CD4-positive, alpha-beta memory T cell (primary cell): ENCODE measurements around the gene CACNA1C. TPM values are rescaled to one million over a fixed set of nuclear protein-coding genes. Genes with fewer than 3 reads are reported as not detected.

Experiments
- CTCF ChIA-PET: fragments of 350-600 bp; sonication (Branson Sonifier 250); formaldehyde crosslinking; loops from one replicate; lab custom pipeline; 2021; ENCODE audit warnings: inconsistent platforms; ENCODE audit not compliant: partially characterized antibody; lab: Charles Lee
- POLR2A ChIA-PET: fragments of 350-600 bp; sonication (Branson Sonifier 250); formaldehyde crosslinking; loops from one replicate; lab custom pipeline; 2021; ENCODE audit not compliant: partially characterized antibody; lab: Charles Lee
- DNase-seq, 5 donors: peaks; one replicate each; pipeline versions ENCODE4 v3.0.0 to v3.0.0-alpha.2; 2020 to 2022; ENCODE audit warnings: mixed read lengths in 1 of 5
- H3K27ac ChIP-seq: one replicate; pipeline ENCODE4 v1.7.0; 2013; ENCODE audit warnings: low read depth, low read length
- H3K27me3 ChIP-seq: 2 replicates; pipeline ENCODE4 v1.7.0; 2013; ENCODE audit warnings: mild to moderate bottlenecking, low read length, moderate library complexity; ENCODE audit not compliant: insufficient read depth
- H3K36me3 ChIP-seq: 2 replicates; pipeline ENCODE4 v1.7.0; 2013; ENCODE audit warnings: mild to moderate bottlenecking, low read length, moderate library complexity; ENCODE audit not compliant: insufficient read depth
- H3K4me1 ChIP-seq: 2 replicates; pipeline ENCODE4 v1.7.0; 2013; ENCODE audit warnings: mild to moderate bottlenecking, low read length, moderate library complexity; ENCODE audit not compliant: insufficient read depth
- H3K4me3 ChIP-seq, 2 donors: one replicate each; pipeline ENCODE4 v1.7.0; 2013; ENCODE audit warnings: low read length in 2 of 2, mild to moderate bottlenecking in 1 of 2
- H3K9me3 ChIP-seq, 2 donors: one replicate each; pipeline ENCODE4 v1.7.0; 2013; ENCODE audit warnings: low read length in 2 of 2, control low read depth in 1 of 2; ENCODE audit not compliant: control insufficient read depth in 1 of 2
- H3K27ac Mint-ChIP-seq, 7 donors: one replicate each; pipeline ENCODE4 v1.8.0; 2020 to 2021; ENCODE audit warnings: mixed read lengths in 7 of 7, mild to moderate bottlenecking in 6 of 7, inconsistent platforms in 3 of 7, moderate library complexity in 3 of 7
- H3K27me3 Mint-ChIP-seq, 2 donors: one replicate each; pipeline ENCODE4 v1.8.0; 2020 to 2021; ENCODE audit warnings: mixed read lengths in 2 of 2
- H3K36me3 Mint-ChIP-seq, 2 donors: one replicate each; pipeline ENCODE4 v1.8.0; 2020 to 2021; ENCODE audit warnings: mixed read lengths in 2 of 2, inconsistent platforms in 1 of 2, mild to moderate bottlenecking in 1 of 2
- H3K4me1 Mint-ChIP-seq, 4 donors: one replicate each; pipeline ENCODE4 v1.8.0; 2020 to 2021; ENCODE audit warnings: mixed read lengths in 4 of 4, mild to moderate bottlenecking in 1 of 4
- H3K4me3 Mint-ChIP-seq, 8 donors: one replicate each; pipeline ENCODE4 v1.8.0; 2020 to 2021; ENCODE audit warnings: mixed read lengths in 8 of 8, mild to moderate bottlenecking in 7 of 8, moderate library complexity in 6 of 8, inconsistent platforms in 3 of 8
- H3K9me3 Mint-ChIP-seq, 8 donors: one replicate each; pipeline ENCODE4 v1.8.0; 2020 to 2021; ENCODE audit warnings: mixed read lengths in 8 of 8, mild to moderate bottlenecking in 5 of 8, inconsistent platforms in 3 of 8, moderate library complexity in 1 of 8
- intact Hi-C: fragments of 100-400 bp; cut with micrococcal nuclease; formaldehyde crosslinking; loops from one replicate; pipeline ENCODE4 v1.15.1; 2023
- polyA plus RNA-seq, 2 donors: library from polyadenylated mRNA; unstranded; fragments of 300-500 nt; fragmentation: Illumina TruSeq; gene quantifications; one replicate each; pipeline ENCODE4 v1.2.3, GENCODE V29; 2021
- total RNA-seq, 2 experiments: library from RNA; stranded (reverse); gene quantifications; one replicate each; pipeline ENCODE4 v1.2.3, GENCODE V29; 2021

The CACNA1C gene
- total and polyA plus RNA-seq, 4 experiments from 2014 or later: 0.05 to 0.21 (median 0.07) TPM

DNA sequence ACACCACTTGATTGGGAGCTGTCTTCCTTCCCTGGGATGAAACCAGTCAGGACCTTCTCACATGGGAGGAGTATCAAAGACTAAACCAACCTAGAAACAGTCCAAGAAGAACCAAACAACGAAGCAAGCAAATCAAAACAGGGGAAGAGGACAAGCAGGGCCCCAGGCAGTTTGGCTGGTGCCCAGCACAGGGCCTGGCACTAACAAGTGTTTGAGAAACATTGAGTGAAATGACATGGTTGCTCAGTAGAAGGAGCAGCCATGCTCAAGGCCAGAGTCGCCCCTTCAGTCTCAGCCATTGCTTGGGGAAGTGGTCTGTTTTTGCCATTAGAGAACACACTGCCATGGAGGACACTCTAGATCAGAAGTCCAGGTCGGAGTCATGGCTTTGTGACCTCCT, 323.1 kb downstream of the CACNA1C start:
- H3K36me3 Mint-ChIP-seq: no peaks in the 10 kb centered on the region
- H3K27me3 Mint-ChIP-seq: peaks cover 2 to 8% of the 10 kb centered on the region in 2 donors
- H3K4me3 ChIP-seq: no peak overlapping the region
- no peaks in the 10 kb centered on the region for H3K36me3 ChIP-seq
- H3K9me3 ChIP-seq: no peaks in the 10 kb centered on the region
- no peak overlapping the region for H3K4me3 Mint-ChIP-seq
- DNase-seq: no peak
- H3K27ac Mint-ChIP-seq: no peak overlapping the region
- H3K9me3 Mint-ChIP-seq: peaks cover 0 to 2% (median 0%) of the 10 kb centered on the region in 8 donors
- H3K4me1 ChIP-seq: no peaks in the 10 kb centered on the region
- peaks cover 2 to 8% (median 4%) of the 10 kb centered on the region in 4 donors for H3K4me1 Mint-ChIP-seq
- H3K27ac ChIP-seq: no peak overlapping the region
- ChIA-PET CTCF (no interaction called here), POLR2A (no interaction called here)
- no peaks in the 10 kb centered on the region for H3K27me3 ChIP-seq
- intact Hi-C loops: no loop called here

DNA sequence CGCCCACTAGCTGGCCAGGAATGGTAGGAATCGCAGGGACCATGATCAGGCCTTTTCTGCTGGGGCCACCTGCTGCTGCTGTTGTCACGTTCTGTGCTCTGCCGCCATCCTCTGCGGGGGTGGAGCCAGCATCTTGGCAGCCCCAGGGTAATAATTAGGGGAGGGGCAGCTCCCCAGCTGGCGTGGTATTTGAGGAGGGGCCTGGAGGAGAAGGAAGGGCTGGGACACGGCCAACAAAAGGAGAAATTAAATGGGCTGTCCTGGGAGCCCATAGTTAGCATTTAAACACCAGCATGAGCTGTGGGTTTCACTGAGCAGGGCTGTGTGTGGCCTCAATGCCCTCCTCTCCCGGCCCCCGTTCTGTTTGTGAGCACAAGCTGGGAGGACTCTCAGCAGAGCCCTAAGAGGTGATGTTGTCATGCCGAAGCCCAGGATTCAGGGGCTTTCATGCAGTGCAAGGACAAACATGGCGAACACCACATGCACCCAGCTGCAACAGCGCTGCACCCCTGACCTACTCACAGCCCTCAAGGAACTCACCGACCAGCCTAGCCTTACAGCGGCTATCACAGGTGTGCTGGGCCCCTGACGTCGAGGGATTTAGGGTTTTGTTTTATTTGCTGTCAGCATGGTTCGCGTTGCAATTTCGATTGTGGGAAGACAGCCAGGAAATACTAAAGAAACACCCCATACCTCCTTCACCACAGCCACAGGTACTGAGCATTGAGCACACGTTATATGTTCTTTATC, 324.3 kb downstream of the CACNA1C start:
- Histone ChIP-seq H3K36me3 (no peaks in the 10 kb centered on the region), H3K4me1 (no peaks in the 10 kb centered on the region), H3K27ac (no peak overlapping the region), H3K9me3 (no peaks in the 10 kb centered on the region), H3K4me3 (no peak overlapping the region), H3K27me3 (no peaks in the 10 kb centered on the region)
- POLR2A ChIA-PET: no interaction called here
- Mint-ChIP-seq H3K4me3 (no peak overlapping the region), H3K27ac (no peak overlapping the region), H3K9me3 (peaks cover 0 to 2% (median 0%) of the 10 kb centered on the region in 8 donors), H3K27me3 (peaks cover 2 to 6% of the 10 kb centered on the region in 2 donors), H3K36me3 (no peaks in the 10 kb centered on the region), H3K4me1 (peaks cover 2 to 8% (median 4%) of the 10 kb centered on the region in 4 donors)
- CTCF ChIA-PET: no interaction called here
- DNase-seq: no peak
- intact Hi-C loops: no loop called here

- no peak overlapping the region for H3K27ac ChIP-seq
- CTCF ChIA-PET: no interaction called here
Measured at GRCh38 chr12:2378835-2379330, 326.1 kb downstream of the CACNA1C start.

DNA sequence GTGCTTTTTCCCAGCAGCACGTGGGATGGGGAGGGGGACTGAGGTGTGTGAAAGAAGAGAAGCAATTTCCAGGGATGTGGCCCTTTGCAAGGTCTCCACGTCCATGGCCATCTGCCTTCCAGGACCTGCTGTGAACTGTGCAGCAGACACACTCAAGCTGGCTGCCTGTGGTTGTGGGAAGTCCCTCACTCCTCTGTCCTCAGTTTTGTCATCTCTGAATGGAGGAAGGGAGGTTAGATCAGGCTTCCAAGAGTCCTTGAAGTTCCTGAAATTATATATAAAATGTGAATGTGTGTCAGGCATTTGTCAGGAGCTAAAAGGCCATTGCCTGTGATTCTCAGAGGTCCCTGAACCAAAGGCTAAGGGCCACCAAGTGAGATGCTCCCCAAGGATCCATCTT, 328.2 kb downstream of the CACNA1C start:
- Mint-ChIP-seq H3K27me3 (peaks cover 1 to 2% of the 10 kb centered on the region in 2 donors), H3K27ac (no peak overlapping the region), H3K4me3 (no peak overlapping the region), H3K36me3 (no peaks in the 10 kb centered on the region), H3K4me1 (peaks cover 2 to 8% (median 4%) of the 10 kb centered on the region in 4 donors), H3K9me3 (peaks cover 0 to 2% (median 0%) of the 10 kb centered on the region in 8 donors)
- DNase-seq: no peak
- intact Hi-C loops: no loop called here
- Histone ChIP-seq H3K9me3 (no peaks in the 10 kb centered on the region), H3K27me3 (no peaks in the 10 kb centered on the region), H3K27ac (no peak overlapping the region), H3K4me3 (no peak overlapping the region), H3K4me1 (no peaks in the 10 kb centered on the region), H3K36me3 (no peaks in the 10 kb centered on the region)
- POLR2A ChIA-PET: no interaction called here
- CTCF ChIA-PET: interaction anchor here (0.7 kb wide), 1 partner anchor 14 kb away, joined by 3 read pairs; no protein-coding TSS in a partner anchor

More at GRCh38 chr12:2378835-2379330, 326.1 kb downstream of the CACNA1C start:
- intact Hi-C loops: no loop called here
- POLR2A ChIA-PET: no interaction called here
- Histone ChIP-seq H3K9me3 (no peaks in the 10 kb centered on the region), H3K4me1 (no peaks in the 10 kb centered on the region), H3K36me3 (no peaks in the 10 kb centered on the region), H3K27me3 (no peaks in the 10 kb centered on the region), H3K4me3 (no peak overlapping the region)
- Mint-ChIP-seq H3K27ac (peak overlapping the region in 1 of 7 donors; percentile 31), H3K36me3 (no peaks in the 10 kb centered on the region), H3K27me3 (peaks cover 2 to 6% of the 10 kb centered on the region in 2 donors), H3K4me1 (peaks cover 2 to 8% (median 4%) of the 10 kb centered on the region in 4 donors), H3K4me3 (peak overlapping the region in 1 of 8 donors; percentile 20), H3K9me3 (peaks cover 0 to 2% (median 0%) of the 10 kb centered on the region in 8 donors)
- DNase-seq: no peak

- Mint-ChIP-seq H3K4me1 (peaks cover 2 to 8% (median 4%) of the 10 kb centered on the region in 4 donors), H3K4me3 (no peak overlapping the region), H3K36me3 (no peaks in the 10 kb centered on the region), H3K27ac (no peak overlapping the region), H3K27me3 (peaks cover 1 to 2% of the 10 kb centered on the region in 2 donors), H3K9me3 (peaks cover 0 to 2% (median 0%) of the 10 kb centered on the region in 8 donors)
- Histone ChIP-seq H3K27ac (no peak overlapping the region), H3K9me3 (no peaks in the 10 kb centered on the region), H3K4me1 (no peaks in the 10 kb centered on the region), H3K4me3 (no peak overlapping the region), H3K27me3 (no peaks in the 10 kb centered on the region), H3K36me3 (no peaks in the 10 kb centered on the region)
- intact Hi-C loops: no loop called here
- ChIA-PET CTCF (no interaction called here), POLR2A (no interaction called here)
- no peak for DNase-seq
Measured at GRCh38 chr12:2382370-2383155, 329.8 kb downstream of the CACNA1C start.

- intact Hi-C loops: no loop called here
Measured at GRCh38 chr12:2383325-2384028, 330.7 kb downstream of the CACNA1C start.

More at GRCh38 chr12:2383325-2384028, 330.7 kb downstream of the CACNA1C start:
- no peaks in the 10 kb centered on the region for H3K36me3 ChIP-seq
- DNase-seq: no peak
- Mint-ChIP-seq H3K4me1 (peaks cover 2 to 5% (median 3%) of the 10 kb centered on the region in 4 donors), H3K9me3 (no peaks in the 10 kb centered on the region), H3K36me3 (no peaks in the 10 kb centered on the region), H3K27me3 (peaks cover 0 to 1% of the 10 kb centered on the region in 2 donors), H3K4me3 (no peak overlapping the region), H3K27ac (no peak overlapping the region)
- H3K9me3 ChIP-seq: no peaks in the 10 kb centered on the region
- H3K4me3 ChIP-seq: no peak overlapping the region
- POLR2A ChIA-PET: no interaction called here
- no peaks in the 10 kb centered on the region for H3K4me1 ChIP-seq
- CTCF ChIA-PET: interaction anchor here (0.6 kb wide), 1 partner anchor 11 kb away, joined by 4 read pairs; no protein-coding TSS in a partner anchor
- no peak overlapping the region for H3K27ac ChIP-seq
- no peaks in the 10 kb centered on the region for H3K27me3 ChIP-seq
